Mucosa of descending colon (tissue), 3 donors: Measurements from ENCODE around the gene MAPK8IP3. TPM values are rescaled to one million over a fixed set of nuclear protein-coding genes. Genes with fewer than 3 reads are reported as not detected.

Experiments used
- ATAC-seq: fragments of 200-7000 bp; cut with Tn5 transposase; one replicate; pipeline ENCODE4 v1.9.1; 2020; ENCODE audit warnings: mild to moderate bottlenecking, moderate library complexity
- DNase-seq, 3 donors: peaks; one replicate each; pipeline ENCODE4 v3.0.0-alpha.2; 2020
- H3K36me3 ChIP-seq: fragments of 200-600 bp; one replicate; pipeline ENCODE4 v1.8.0; 2021; ENCODE audit warnings: low read depth, mild to moderate bottlenecking
- H3K4me1 ChIP-seq: fragments of 200-600 bp; one replicate; pipeline ENCODE4 v1.8.0; 2021; ENCODE audit warnings: low read depth, mild to moderate bottlenecking
- H3K4me3 ChIP-seq: fragments of 200-600 bp; one replicate; pipeline ENCODE4 v1.8.0; 2021; ENCODE audit warnings: mild to moderate bottlenecking
- H3K9me3 ChIP-seq: fragments of 200-600 bp; one replicate; pipeline ENCODE4 v1.8.0; 2021; ENCODE audit warnings: mild to moderate bottlenecking
- intact Hi-C, 2 donors: fragments of 100-400 bp; cut with DNase I in 1 of 2; cut with micrococcal nuclease in 1 of 2; formaldehyde crosslinking; loops; one replicate each; pipeline versions ENCODE4 v1.11.0 to v1.11.1; 2022; cut with DNase I, micrococcal nuclease
- total RNA-seq, 3 donors: library from RNA; stranded (reverse); fragmentation: NEBNext Ultra II Directional in 2 of 3; extraction: Animal tissue kit (Norgen Biotek cat#: 25700) in 2 of 3; gene quantifications; one replicate each; pipeline versions ENCODE4 v1.2.1 to v1.2.4, GENCODE V29; 2021 to 2023
- TF ChIP-seq, protein P1 (sequence below): fragments of 200-600 bp; IDR thresholded peaks from one replicate; pipeline ENCODE4 v1.8.0; 2022; ENCODE audit warnings: antibody characterized with exemption, mild to moderate bottlenecking
- donor health status: DM: no; HTN: no; CAD: no; lungs with moderate emphysema.
- donor health status: DM: no; HTN: no; CAD: no.
- donor health status: DM: no; HTN: yes; CAD: no.

The MAPK8IP3 gene
- total RNA-seq, 3 donors from 2014 or later, result 76.2 to 82.5 (median 79.4) TPM

DNA sequence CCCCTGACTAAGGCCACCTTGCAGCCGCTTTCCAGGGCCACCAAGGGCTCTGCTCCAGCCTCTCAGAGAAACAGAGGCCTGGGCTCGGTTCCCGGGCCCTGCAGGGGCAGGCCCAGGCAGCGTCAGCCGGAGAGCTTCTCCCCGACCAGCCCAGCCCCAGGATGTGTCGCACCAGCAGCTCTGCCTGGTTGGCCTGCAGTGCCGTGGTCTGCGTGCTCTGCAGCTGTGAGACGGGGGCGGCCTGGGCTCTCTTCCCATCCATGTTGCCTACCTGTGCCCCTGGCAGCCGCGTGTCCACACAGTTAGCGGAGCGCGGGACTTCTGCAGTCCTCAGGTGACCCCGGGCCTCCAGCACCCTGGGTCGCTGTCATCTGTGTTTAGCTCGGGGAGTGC is 82.7 kb downstream of the MAPK8IP3 start:
- Histone ChIP-seq H3K4me3 (no peak overlapping the region), H3K9me3 (no peaks in the 10 kb centered on the region), H3K36me3 (no peaks in the 10 kb centered on the region), H3K4me1 (peaks cover 6% of the 10 kb centered on the region)
- TF ChIP-seq, protein P1, sequence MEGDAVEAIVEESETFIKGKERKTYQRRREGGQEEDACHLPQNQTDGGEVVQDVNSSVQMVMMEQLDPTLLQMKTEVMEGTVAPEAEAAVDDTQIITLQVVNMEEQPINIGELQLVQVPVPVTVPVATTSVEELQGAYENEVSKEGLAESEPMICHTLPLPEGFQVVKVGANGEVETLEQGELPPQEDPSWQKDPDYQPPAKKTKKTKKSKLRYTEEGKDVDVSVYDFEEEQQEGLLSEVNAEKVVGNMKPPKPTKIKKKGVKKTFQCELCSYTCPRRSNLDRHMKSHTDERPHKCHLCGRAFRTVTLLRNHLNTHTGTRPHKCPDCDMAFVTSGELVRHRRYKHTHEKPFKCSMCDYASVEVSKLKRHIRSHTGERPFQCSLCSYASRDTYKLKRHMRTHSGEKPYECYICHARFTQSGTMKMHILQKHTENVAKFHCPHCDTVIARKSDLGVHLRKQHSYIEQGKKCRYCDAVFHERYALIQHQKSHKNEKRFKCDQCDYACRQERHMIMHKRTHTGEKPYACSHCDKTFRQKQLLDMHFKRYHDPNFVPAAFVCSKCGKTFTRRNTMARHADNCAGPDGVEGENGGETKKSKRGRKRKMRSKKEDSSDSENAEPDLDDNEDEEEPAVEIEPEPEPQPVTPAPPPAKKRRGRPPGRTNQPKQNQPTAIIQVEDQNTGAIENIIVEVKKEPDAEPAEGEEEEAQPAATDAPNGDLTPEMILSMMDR, result no peak
- ATAC-seq (no peak), DNase-seq (no peak)
- intact Hi-C loops, result no loop called here

GRCh38 chr16:1789643-1790045 is 83.6 kb downstream of the MAPK8IP3 start:
- no peaks in the 10 kb centered on the region for H3K9me3 ChIP-seq
- intact Hi-C loops, result no loop called here
- peak in 1 of 3 donors; percentile 39 for DNase-seq
- no peaks in the 10 kb centered on the region for H3K4me1 ChIP-seq
- ATAC-seq, result no peak
- TF ChIP-seq, protein P1, result no peak
- H3K4me3 ChIP-seq, result no peak overlapping the region
- H3K36me3 ChIP-seq, result no peaks in the 10 kb centered on the region

- TF ChIP-seq, protein P1, result no peak
- Histone ChIP-seq H3K4me1 (no peaks in the 10 kb centered on the region), H3K4me3 (no peak overlapping the region), H3K9me3 (no peaks in the 10 kb centered on the region), H3K36me3 (no peaks in the 10 kb centered on the region)
- intact Hi-C loops, result no loop called here
- ATAC-seq (no peak), DNase-seq (no peak)
Measured at GRCh38 chr16:1790261-1790610, 84.2 kb downstream of the MAPK8IP3 start.

- TF ChIP-seq, protein P1, result no peak
- H3K4me1 ChIP-seq, result no peaks in the 10 kb centered on the region
- intact Hi-C loops, result no loop called here
- H3K9me3 ChIP-seq, result no peaks in the 10 kb centered on the region
- no peak for ATAC-seq
- no peaks in the 10 kb centered on the region for H3K36me3 ChIP-seq
- peak in 2 of 3 donors; percentile 20 to 49 for DNase-seq
- H3K4me3 ChIP-seq, result no peak overlapping the region
Measured at GRCh38 chr16:1790611-1791255, 84.7 kb downstream of the MAPK8IP3 start.

- TF ChIP-seq, protein P1, result no peak
- Histone ChIP-seq H3K36me3 (no peaks in the 10 kb centered on the region), H3K4me1 (no peaks in the 10 kb centered on the region), H3K4me3 (no peak overlapping the region), H3K9me3 (no peaks in the 10 kb centered on the region)
- DNase-seq (peak in 1 of 3 donors; percentile 25), ATAC-seq (no peak)
- intact Hi-C loops, result no loop called here
Measured at GRCh38 chr16:1791256-1791942, 85.4 kb downstream of the MAPK8IP3 start.
